Measurements from ENCODE around the gene FDX2.
A peak's percentile ranks its signal among the peaks of the same experiment; 100 is the strongest.

Gene FDX2

DNA sequence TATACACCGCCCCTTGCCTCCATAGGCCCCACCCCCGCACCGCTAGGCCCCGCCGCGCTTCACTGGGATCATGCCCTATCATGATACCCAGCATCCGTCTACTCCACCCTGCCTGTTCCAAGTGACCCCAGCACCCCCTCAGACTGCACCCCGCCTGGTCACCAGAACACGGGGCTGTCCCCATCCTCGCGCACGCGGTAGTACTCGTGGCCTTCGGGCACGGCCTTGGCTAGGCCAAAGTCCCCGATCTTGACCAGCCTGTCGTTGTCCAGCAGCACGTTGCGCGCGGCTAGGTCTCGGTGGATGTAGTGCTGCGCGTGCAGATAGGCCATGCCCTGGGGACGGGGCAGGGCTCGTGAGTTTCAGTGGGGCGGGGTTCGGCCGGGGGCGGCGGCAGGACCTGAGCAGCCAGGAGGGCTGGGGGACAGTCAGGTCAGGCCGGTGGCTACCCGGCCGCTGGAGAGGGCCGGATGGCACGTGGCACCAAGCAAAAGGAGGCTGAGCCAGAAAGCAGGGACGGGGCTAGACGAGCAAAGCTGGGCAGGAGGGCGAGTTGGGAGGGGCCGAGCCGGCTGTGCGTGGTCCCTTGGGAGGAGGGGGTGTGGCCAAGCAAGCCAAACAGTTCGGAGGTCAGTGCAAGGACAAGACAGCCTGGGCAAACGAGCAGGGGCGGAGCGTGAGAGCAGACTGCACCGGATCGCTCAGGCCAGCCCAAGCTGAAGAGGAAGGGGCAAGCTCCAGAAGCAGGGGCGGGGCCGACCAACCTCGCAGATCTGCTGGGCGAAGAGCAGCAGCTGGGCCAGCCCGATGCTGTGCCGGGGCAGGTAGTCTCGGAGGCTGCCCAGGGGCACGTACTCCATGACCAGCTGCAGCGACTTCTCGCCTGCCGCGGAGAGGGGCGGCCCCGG lies 37.2 kb upstream of the FDX2 start:
- Histone ChIP-seq H3K9ac (ENCODE audit: low read length) (no peak overlapping the region), H4K12ac (ENCODE audit: low read depth, low read length) (no peak overlapping the region), H4K91ac (ENCODE audit: low read depth, low read length) (no peak overlapping the region), H3K27me3 (ENCODE audit: insufficient read depth, low read length) (no peaks in the 10 kb centered on the region), H3K79me1 (ENCODE audit: low read length) (no peaks in the 10 kb centered on the region), H3K9me3 (ENCODE audit: insufficient read depth, low read depth, low read length) (peaks cover 10% of the 10 kb centered on the region), H4K8ac (ENCODE audit: low read depth, low read length) (no peak overlapping the region), H3K4me2 (ENCODE audit: low read length) (peak overlapping the region; percentile 28), H3K36me3 (ENCODE audit: control insufficient read depth in 1 of 2, insufficient read depth in 2 of 2, low read length in 2 of 2) (peaks cover 33 to 35% of the 10 kb centered on the region in 2 experiments), H2BK5ac (ENCODE audit: low read depth, low read length, poor library complexity) (no peak overlapping the region), H3K4me3 (ENCODE audit: low read depth, low read length) (peak overlapping the region; percentile 30), H2AFZ (ENCODE audit: insufficient read depth, low read length, poor library complexity) (peak overlapping the region; percentile 9), H3K4me1 (ENCODE audit: control insufficient read depth in 1 of 2, insufficient read depth in 2 of 2, low read length in 2 of 2) (peaks cover 5 to 14% of the 10 kb centered on the region in 2 experiments), H2AK5ac (ENCODE audit: low read length) (no peak overlapping the region), H3K23ac (ENCODE audit: low read length) (no peak overlapping the region), H3K79me2 (ENCODE audit: control insufficient read depth, insufficient read depth, low read length, poor library complexity) (no peaks in the 10 kb centered on the region), H3K18ac (ENCODE audit: low read length) (no peak overlapping the region), H2BK120ac (ENCODE audit: insufficient read depth, low read length, poor library complexity) (no peak overlapping the region), H3K4ac (ENCODE audit: low read depth, low read length) (no peak overlapping the region), H3K14ac (ENCODE audit: low read length) (no peak overlapping the region), H3K27ac (ENCODE audit: low read depth, low read length) (no peak overlapping the region), H2BK12ac (ENCODE audit: low read length) (no peak overlapping the region)
- DNase-seq: no peak
- WGBS (ENCODE audit: extremely low coverage, insufficient coverage, insufficient read length): no CpG with 5 or more reads among the region's 63 CpGs

DNA sequence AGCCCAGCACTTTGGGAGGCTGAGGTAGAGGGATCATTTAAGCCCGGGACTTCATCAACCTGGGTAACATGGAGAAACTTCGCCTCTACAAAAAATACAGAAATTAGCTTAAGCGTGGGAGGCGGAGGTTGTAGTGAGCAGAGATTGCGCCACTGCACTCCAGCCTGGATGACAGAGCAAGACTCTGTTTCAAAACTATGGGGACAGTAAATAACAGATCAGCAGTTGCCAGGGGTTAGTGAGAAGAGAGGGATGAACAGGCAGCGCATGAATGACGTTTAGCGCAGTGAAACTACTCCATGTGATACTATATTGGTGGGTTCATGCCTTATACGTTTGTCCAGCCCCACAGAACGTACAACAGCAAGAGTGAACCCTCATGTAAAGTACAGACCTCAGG lies 30.7 kb upstream of the FDX2 start:
- Histone ChIP-seq H3K27ac (ENCODE audit: low read depth, low read length) (no peak overlapping the region), H3K4me3 (ENCODE audit: low read depth, low read length) (no peak overlapping the region), H2BK5ac (ENCODE audit: low read depth, low read length, poor library complexity) (no peak overlapping the region), H2BK12ac (ENCODE audit: low read length) (no peak overlapping the region), H3K4me2 (ENCODE audit: low read length) (no peak overlapping the region), H3K27me3 (ENCODE audit: insufficient read depth, low read length) (no peaks in the 10 kb centered on the region), H2AK5ac (ENCODE audit: low read length) (no peak overlapping the region), H3K79me1 (ENCODE audit: low read length) (no peaks in the 10 kb centered on the region), H3K4ac (ENCODE audit: low read depth, low read length) (no peak overlapping the region), H2AFZ (ENCODE audit: insufficient read depth, low read length, poor library complexity) (no peak overlapping the region), H2BK120ac (ENCODE audit: insufficient read depth, low read length, poor library complexity) (no peak overlapping the region), H4K8ac (ENCODE audit: low read depth, low read length) (no peak overlapping the region), H3K4me1 (ENCODE audit: control insufficient read depth in 1 of 2, insufficient read depth in 2 of 2, low read length in 2 of 2) (no peaks in the 10 kb centered on the region), H3K79me2 (ENCODE audit: control insufficient read depth, insufficient read depth, low read length, poor library complexity) (no peaks in the 10 kb centered on the region), H3K36me3 (ENCODE audit: control insufficient read depth in 1 of 2, insufficient read depth in 2 of 2, low read length in 2 of 2) (peaks cover 7 to 8% of the 10 kb centered on the region in 2 experiments), H3K18ac (ENCODE audit: low read length) (no peak overlapping the region), H3K14ac (ENCODE audit: low read length) (no peak overlapping the region), H4K91ac (ENCODE audit: low read depth, low read length) (no peak overlapping the region), H3K23ac (ENCODE audit: low read length) (no peak overlapping the region), H4K12ac (ENCODE audit: low read depth, low read length) (no peak overlapping the region), H3K9ac (ENCODE audit: low read length) (no peak overlapping the region), H3K9me3 (ENCODE audit: insufficient read depth, low read depth, low read length) (no peaks in the 10 kb centered on the region)
- no CpG with 5 or more reads among the region's 10 CpGs for WGBS (ENCODE audit: extremely low coverage, insufficient coverage, insufficient read length)
- peak; percentile 49 to 51 for DNase-seq

DNA sequence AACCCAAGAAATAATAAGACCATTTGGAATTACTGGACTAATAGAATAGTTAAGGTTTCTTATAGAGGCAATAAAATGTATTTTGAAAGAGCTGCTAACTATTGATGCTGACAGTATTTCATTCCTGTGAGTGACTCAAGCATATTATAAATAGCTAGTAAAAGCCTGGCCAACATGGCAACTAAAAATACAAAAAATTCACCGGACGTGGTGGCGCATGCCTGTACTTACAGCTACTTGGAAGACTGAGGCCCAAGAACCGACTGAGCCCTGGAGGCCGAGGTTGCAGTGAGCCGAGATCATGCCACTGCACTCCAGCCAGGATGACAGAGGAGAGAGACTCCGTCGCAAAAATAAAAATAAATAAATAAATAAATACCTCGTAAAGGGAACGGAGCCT lies 29.0 kb upstream of the FDX2 start:
- Histone ChIP-seq H3K9ac (ENCODE audit: low read length) (no peak overlapping the region), H3K36me3 (ENCODE audit: control insufficient read depth in 1 of 2, insufficient read depth in 2 of 2, low read length in 2 of 2) (no peaks in the 10 kb centered on the region), H2AK5ac (ENCODE audit: low read length) (no peak overlapping the region), H3K23ac (ENCODE audit: low read length) (no peak overlapping the region), H2BK5ac (ENCODE audit: low read depth, low read length, poor library complexity) (no peak overlapping the region), H3K27ac (ENCODE audit: low read depth, low read length) (no peak overlapping the region), H3K4me3 (ENCODE audit: low read depth, low read length) (no peak overlapping the region), H4K12ac (ENCODE audit: low read depth, low read length) (no peak overlapping the region), H4K91ac (ENCODE audit: low read depth, low read length) (no peak overlapping the region), H2BK120ac (ENCODE audit: insufficient read depth, low read length, poor library complexity) (no peak overlapping the region), H3K27me3 (ENCODE audit: insufficient read depth, low read length) (no peaks in the 10 kb centered on the region), H3K79me2 (ENCODE audit: control insufficient read depth, insufficient read depth, low read length, poor library complexity) (no peaks in the 10 kb centered on the region), H2AFZ (ENCODE audit: insufficient read depth, low read length, poor library complexity) (no peak overlapping the region), H2BK12ac (ENCODE audit: low read length) (no peak overlapping the region), H3K4ac (ENCODE audit: low read depth, low read length) (no peak overlapping the region), H3K9me3 (ENCODE audit: insufficient read depth, low read depth, low read length) (no peaks in the 10 kb centered on the region), H3K4me1 (ENCODE audit: control insufficient read depth in 1 of 2, insufficient read depth in 2 of 2, low read length in 2 of 2) (no peaks in the 10 kb centered on the region), H4K8ac (ENCODE audit: low read depth, low read length) (no peak overlapping the region), H3K79me1 (ENCODE audit: low read length) (no peaks in the 10 kb centered on the region), H3K18ac (ENCODE audit: low read length) (no peak overlapping the region), H3K4me2 (ENCODE audit: low read length) (no peak overlapping the region), H3K14ac (ENCODE audit: low read length) (no peak overlapping the region)
- DNase-seq: peak; percentile 45 to 58
- no CpG with 5 or more reads among the region's 10 CpGs for WGBS (ENCODE audit: extremely low coverage, insufficient coverage, insufficient read length)

DNA sequence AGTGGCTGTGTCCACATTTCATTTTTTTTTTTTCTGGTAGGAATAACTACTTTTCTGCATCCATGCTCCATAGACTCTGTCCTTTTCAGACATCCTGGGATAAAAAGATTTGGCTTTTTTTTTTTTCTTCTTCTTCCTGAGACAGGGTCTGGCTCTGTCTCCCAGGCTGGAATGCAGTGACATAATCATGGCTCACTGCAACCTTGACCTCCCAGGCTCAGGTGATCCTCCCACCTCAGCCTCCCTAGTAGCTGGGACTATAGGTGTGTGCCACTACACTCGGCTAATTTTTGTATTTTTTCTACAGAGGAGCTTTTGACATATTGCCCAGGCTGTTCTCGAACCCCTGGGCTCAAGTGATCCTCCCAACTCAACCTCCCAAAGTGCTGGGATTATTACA lies 27.7 kb upstream of the FDX2 start:
- Histone ChIP-seq H3K27me3 (ENCODE audit: insufficient read depth, low read length) (no peaks in the 10 kb centered on the region), H3K79me2 (ENCODE audit: control insufficient read depth, insufficient read depth, low read length, poor library complexity) (no peaks in the 10 kb centered on the region), H3K9ac (ENCODE audit: low read length) (no peak overlapping the region), H2BK12ac (ENCODE audit: low read length) (no peak overlapping the region), H3K4me3 (ENCODE audit: low read depth, low read length) (no peak overlapping the region), H2BK5ac (ENCODE audit: low read depth, low read length, poor library complexity) (no peak overlapping the region), H2AFZ (ENCODE audit: insufficient read depth, low read length, poor library complexity) (no peak overlapping the region), H4K8ac (ENCODE audit: low read depth, low read length) (no peak overlapping the region), H3K27ac (ENCODE audit: low read depth, low read length) (no peak overlapping the region), H4K91ac (ENCODE audit: low read depth, low read length) (no peak overlapping the region), H3K9me3 (ENCODE audit: insufficient read depth, low read depth, low read length) (no peaks in the 10 kb centered on the region), H4K12ac (ENCODE audit: low read depth, low read length) (no peak overlapping the region), H3K79me1 (ENCODE audit: low read length) (no peaks in the 10 kb centered on the region), H3K14ac (ENCODE audit: low read length) (no peak overlapping the region), H3K4me2 (ENCODE audit: low read length) (no peak overlapping the region), H3K4me1 (ENCODE audit: control insufficient read depth in 1 of 2, insufficient read depth in 2 of 2, low read length in 2 of 2) (no peaks in the 10 kb centered on the region), H3K18ac (ENCODE audit: low read length) (no peak overlapping the region), H3K23ac (ENCODE audit: low read length) (no peak overlapping the region), H3K4ac (ENCODE audit: low read depth, low read length) (no peak overlapping the region), H2AK5ac (ENCODE audit: low read length) (no peak overlapping the region), H2BK120ac (ENCODE audit: insufficient read depth, low read length, poor library complexity) (no peak overlapping the region), H3K36me3 (ENCODE audit: control insufficient read depth in 1 of 2, insufficient read depth in 2 of 2, low read length in 2 of 2) (no peaks in the 10 kb centered on the region)
- peak in 1 of 2 donors; percentile 8 for DNase-seq
- no CpG with 5 or more reads among the region's 2 CpGs for WGBS (ENCODE audit: extremely low coverage, insufficient coverage, insufficient read length)
